Measurements from ENCODE around the gene THBS1.

GRCh38 chr15:39554746-39555387 lies 26.0 kb upstream of the THBS1 start:
- TF ChIP-seq TOX (CRISPR knock-in tag; IDR thresholded peaks at IDR 0.05; ENCODE audit: borderline replicate concordance) (no peak), ZFP3 (CRISPR knock-in tag; IDR thresholded peaks at IDR 0.05) (no peak), ESRRG (CRISPR knock-in tag; IDR thresholded peaks at IDR 0.05) (no peak), CSDC2 (CRISPR knock-in tag; IDR thresholded peaks at IDR 0.05) (no peak), SNAI2 (CRISPR knock-in tag; IDR thresholded peaks at IDR 0.05) (no peak), ZNF565 (CRISPR knock-in tag; conservative IDR thresholded peaks at IDR 0.05; ENCODE audit: low read depth) (no peak)

All from SK-N-SH treated with all-trans-retinoic acid at 6 μM for 48 hours (cell line).